Mesenchymal stem cell (in vitro differentiated cells and primary cell): ENCODE data around the gene C9orf85.

Experiments
- DNase-seq: peaks from one replicate; pipeline ENCODE4 v3.0.0-alpha.2; 2013
- H2AFZ ChIP-seq: one replicate; pipeline ENCODE4 v1.6.1; 2013; ENCODE audit warnings: low read depth, mild to moderate bottlenecking, control low read depth, inconsistent platforms, low read length, moderate library complexity
- H2AK5ac ChIP-seq: 2 replicates; pipeline ENCODE4 v1.6.1; 2013; ENCODE audit warnings: low read length, moderate library complexity, mild to moderate bottlenecking, inconsistent platforms; ENCODE audit not compliant: severe bottlenecking
- H2BK120ac ChIP-seq: one replicate; pipeline ENCODE4 v1.6.1; 2013; ENCODE audit warnings: low read depth, mild to moderate bottlenecking, inconsistent platforms, low read length, moderate library complexity
- H2BK12ac ChIP-seq, 2 experiments: one replicate each; pipeline ENCODE4 v1.6.1; 2013; ENCODE audit warnings: inconsistent platforms in 2 of 2, low read length in 2 of 2, mild to moderate bottlenecking in 2 of 2, moderate library complexity in 2 of 2, control low read depth in 1 of 2
- H2BK15ac ChIP-seq: one replicate; pipeline ENCODE4 v1.6.1; 2013; ENCODE audit warnings: mild to moderate bottlenecking, low read depth, inconsistent platforms; ENCODE audit not compliant: poor library complexity, severe bottlenecking
- H2BK5ac ChIP-seq: 2 replicates; pipeline ENCODE4 v1.6.1; 2013; ENCODE audit warnings: low read depth, mild to moderate bottlenecking, low read length, control low read depth, inconsistent platforms; ENCODE audit not compliant: poor library complexity, severe bottlenecking
- H3K14ac ChIP-seq, 2 experiments: one replicate each; pipeline ENCODE4 v1.6.1; 2013; ENCODE audit warnings: inconsistent platforms in 2 of 2, low read length in 2 of 2, control low read depth in 1 of 2, mild to moderate bottlenecking in 1 of 2, moderate library complexity in 1 of 2
- H3K18ac ChIP-seq, 2 experiments: one replicate each; pipeline ENCODE4 v1.6.1; 2013; ENCODE audit warnings: inconsistent platforms in 2 of 2, low read length in 2 of 2, control low read depth in 1 of 2, low read depth in 1 of 2, mild to moderate bottlenecking in 1 of 2
- H3K23ac ChIP-seq, 2 experiments: one replicate each; pipeline ENCODE4 v1.6.1; 2013; ENCODE audit warnings: inconsistent platforms in 2 of 2, low read length in 2 of 2, mild to moderate bottlenecking in 2 of 2, moderate library complexity in 2 of 2, control low read depth in 1 of 2
- H3K27ac ChIP-seq: 2 replicates; pipeline ENCODE4 v1.5.1; 2013; ENCODE audit warnings: mild to moderate bottlenecking, moderate library complexity, low read length, control low read depth, inconsistent platforms; ENCODE audit not compliant: poor library complexity, severe bottlenecking
- H3K27me3 ChIP-seq, 2 experiments: 2 replicates each; pipeline versions ENCODE4 v1.6.1 to v1.7.0; 2013; ENCODE audit warnings: low read length in 2 of 2, mild to moderate bottlenecking in 2 of 2, moderate library complexity in 2 of 2, control low read depth in 1 of 2, inconsistent platforms in 1 of 2; ENCODE audit not compliant: control insufficient read depth in 1 of 2, insufficient read depth in 1 of 2
- H3K36me3 ChIP-seq, 2 experiments: 2 replicates each; pipeline versions ENCODE4 v1.6.1 to v1.7.0; 2013; ENCODE audit warnings: low read length in 2 of 2, control low read depth in 1 of 2, inconsistent platforms in 1 of 2, low read depth in 1 of 2, mild to moderate bottlenecking in 1 of 2; ENCODE audit not compliant: insufficient read depth in 2 of 2, control insufficient read depth in 1 of 2
- H3K4ac ChIP-seq, 2 experiments: one replicate each; pipeline ENCODE4 v1.6.1; 2013; ENCODE audit warnings: inconsistent platforms in 2 of 2, low read length in 2 of 2, mild to moderate bottlenecking in 2 of 2, moderate library complexity in 2 of 2, control low read depth in 1 of 2, low read depth in 1 of 2
- H3K4me1 ChIP-seq: 2 replicates; pipeline ENCODE4 v1.6.1; 2013; ENCODE audit warnings: low read depth, low read length, control low read depth; ENCODE audit not compliant: control insufficient read depth, insufficient read depth
- H3K4me2 ChIP-seq: 2 replicates; pipeline ENCODE4 v1.6.1; 2013; ENCODE audit warnings: low read length, mild to moderate bottlenecking, inconsistent platforms; ENCODE audit not compliant: poor library complexity, severe bottlenecking
- H3K4me3 ChIP-seq, 2 experiments: 2 replicates each; pipeline versions ENCODE4 v1.5.1 to v1.7.0; 2013; ENCODE audit warnings: low read length in 2 of 2, mild to moderate bottlenecking in 2 of 2, control low read depth in 1 of 2, low read depth in 1 of 2; ENCODE audit not compliant: insufficient read depth in 1 of 2
- H3K79me1 ChIP-seq: replicated peaks from 2 replicates; pipeline ENCODE4 v1.6.1; 2013; ENCODE audit warnings: mild to moderate bottlenecking, control low read depth, low read length, inconsistent platforms; ENCODE audit not compliant: poor library complexity, severe bottlenecking
- H3K9ac ChIP-seq: 2 replicates; pipeline ENCODE4 v1.7.0; 2013; ENCODE audit warnings: mild to moderate bottlenecking, low read length, moderate library complexity
- H3K9me3 ChIP-seq: 2 replicates; pipeline ENCODE4 v1.7.0; 2013; ENCODE audit warnings: mild to moderate bottlenecking, low read length; ENCODE audit not compliant: control insufficient read depth
- H4K8ac ChIP-seq: one replicate; pipeline ENCODE4 v1.6.1; 2013; ENCODE audit warnings: inconsistent platforms, mild to moderate bottlenecking, low read length, moderate library complexity
- H4K91ac ChIP-seq: one replicate; pipeline ENCODE4 v1.6.1; 2013; ENCODE audit warnings: mild to moderate bottlenecking, low read length, inconsistent platforms
- WGBS: methylation state at CpG from one replicate; pipeline ENCODE4 v1.1.7; 2013; ENCODE audit warnings: mixed read lengths; 5-methylcytosine and 5-hydroxymethylcytosine counted together

The C9orf85 gene

DNA sequence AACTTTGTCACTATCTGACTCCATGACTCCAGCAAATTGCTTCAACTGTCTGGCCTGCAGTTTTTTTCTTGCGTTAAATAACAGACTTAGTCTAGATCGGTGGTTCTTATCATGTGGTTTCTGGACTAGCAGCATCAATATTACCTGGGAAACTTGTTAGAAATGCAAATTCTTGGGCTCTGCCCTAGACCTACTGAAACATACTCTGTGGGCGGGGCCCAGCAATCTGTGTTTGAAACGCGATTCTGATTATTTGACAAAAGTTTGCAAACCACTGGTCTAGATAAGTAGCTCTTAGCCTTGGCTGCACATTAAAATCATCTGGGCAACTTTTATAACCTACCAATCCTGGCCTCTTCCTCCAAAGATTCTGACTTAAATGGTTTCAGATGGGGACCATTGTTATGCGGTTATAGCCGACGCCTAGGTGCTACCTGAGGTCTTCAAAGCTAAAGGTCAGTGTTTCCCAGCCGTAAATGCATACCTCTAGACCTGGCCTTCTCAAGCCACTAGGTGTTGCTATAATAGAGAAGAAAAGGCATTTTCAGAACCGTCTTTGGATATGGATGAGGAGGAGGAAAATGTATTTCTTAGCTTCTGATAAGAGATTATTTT, 74.0 kb downstream of the C9orf85 start:
- no peak overlapping the region for H4K91ac ChIP-seq
- H2BK5ac ChIP-seq = no peak overlapping the region
- H3K27me3 ChIP-seq = no peaks in the 10 kb centered on the region
- no peak overlapping the region for H3K14ac ChIP-seq
- no peaks in the 10 kb centered on the region for H3K36me3 ChIP-seq
- H2BK12ac ChIP-seq = no peak overlapping the region
- no peak overlapping the region for H2AK5ac ChIP-seq
- no peaks in the 10 kb centered on the region for H3K79me1 ChIP-seq
- DNase-seq = no peak
- no peak overlapping the region for H2AFZ ChIP-seq
- H3K4me1 ChIP-seq = peaks cover 2% of the 10 kb centered on the region
- H3K9me3 ChIP-seq = no peaks in the 10 kb centered on the region
- H3K27ac ChIP-seq = no peak overlapping the region
- H4K8ac ChIP-seq = no peak overlapping the region
- WGBS = 80% methylated on average over 9 of the region's 10 CpGs
- H3K4me3 ChIP-seq = no peak overlapping the region
- H2BK120ac ChIP-seq = no peak overlapping the region
- no peak overlapping the region for H2BK15ac ChIP-seq
- H3K4me2 ChIP-seq = no peak overlapping the region
- no peak overlapping the region for H3K23ac ChIP-seq
- H3K9ac ChIP-seq = no peak overlapping the region
- H3K18ac ChIP-seq = no peak overlapping the region
- H3K4ac ChIP-seq = no peak overlapping the region

DNA sequence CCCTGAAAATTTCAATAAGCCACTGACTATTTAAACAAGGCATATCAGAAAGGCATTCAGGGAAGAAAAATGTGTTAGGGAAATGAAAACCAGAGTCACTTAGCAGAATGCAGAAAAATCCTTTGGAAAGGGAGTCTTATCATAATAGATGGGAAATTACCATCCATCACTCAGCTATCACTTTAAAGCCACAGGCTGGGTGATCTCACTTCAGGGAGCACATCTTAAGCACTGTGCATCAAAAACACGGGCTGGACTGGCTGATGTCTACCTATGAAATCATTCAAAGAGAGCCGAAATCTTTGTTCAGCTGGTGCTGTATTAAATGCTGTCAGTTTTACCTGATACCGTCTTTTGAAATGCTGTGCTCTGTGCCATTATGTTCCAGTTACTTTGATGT, 75.5 kb downstream of the C9orf85 start:
- Histone ChIP-seq H4K91ac (no peak overlapping the region), H2AK5ac (no peak overlapping the region), H3K14ac (no peak overlapping the region), H2BK15ac (no peak overlapping the region), H3K23ac (no peak overlapping the region), H3K9me3 (no peaks in the 10 kb centered on the region), H3K79me1 (no peaks in the 10 kb centered on the region), H3K36me3 (no peaks in the 10 kb centered on the region), H3K27ac (no peak overlapping the region), H3K4ac (no peak overlapping the region), H2BK5ac (no peak overlapping the region), H2AFZ (no peak overlapping the region), H3K9ac (no peak overlapping the region), H3K27me3 (no peaks in the 10 kb centered on the region), H2BK12ac (no peak overlapping the region), H3K4me1 (peaks cover 2% of the 10 kb centered on the region), H3K18ac (no peak overlapping the region), H3K4me2 (no peak overlapping the region), H2BK120ac (no peak overlapping the region), H4K8ac (no peak overlapping the region), H3K4me3 (no peak overlapping the region)
- DNase-seq = no peak
- 87% methylated on average over 3 of the region's 3 CpGs for WGBS

DNA sequence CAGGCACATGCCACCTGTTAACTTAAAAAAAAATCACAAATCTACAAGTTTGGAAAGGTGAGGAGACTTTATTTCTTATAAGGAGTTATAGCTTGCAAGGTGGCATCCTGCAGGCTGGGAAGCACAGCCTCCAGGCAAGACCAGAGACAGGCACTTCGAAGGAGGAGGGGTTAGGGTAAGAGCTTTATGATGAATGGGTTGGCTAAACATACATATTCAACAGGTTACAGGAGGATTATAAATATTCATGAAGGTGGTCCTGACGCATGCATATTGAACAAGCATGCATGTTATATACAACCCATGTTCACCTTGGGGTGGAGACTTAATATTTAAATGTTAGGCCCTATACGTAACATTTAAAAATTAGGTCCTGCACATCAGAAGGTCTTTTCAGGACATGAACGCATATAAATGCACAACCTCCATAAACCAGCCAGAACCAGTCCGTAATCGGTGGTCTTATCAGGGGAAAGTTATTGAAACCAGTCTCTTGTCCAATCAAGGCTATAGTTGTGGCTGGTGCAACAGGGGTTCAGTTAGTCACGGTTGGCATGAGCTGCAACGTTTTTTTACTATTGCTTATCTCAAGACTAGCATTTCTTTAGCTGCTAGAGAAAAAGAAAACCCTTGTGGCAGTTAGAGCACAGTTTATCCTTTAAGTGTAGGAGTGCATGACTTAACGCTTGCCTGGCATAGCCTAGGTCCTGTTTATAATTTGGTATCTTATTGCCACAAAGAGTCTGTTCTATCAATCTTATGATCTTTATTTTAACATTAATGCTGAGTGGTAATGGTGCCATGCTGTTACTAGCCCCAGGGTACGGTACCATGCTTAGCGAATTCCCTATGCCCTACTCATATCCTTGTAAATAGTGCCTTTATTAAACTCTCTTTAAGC, 76.3 kb downstream of the C9orf85 start:
- H3K18ac ChIP-seq = no peak overlapping the region
- H3K4ac ChIP-seq = no peak overlapping the region
- no peak overlapping the region for H2AFZ ChIP-seq
- H3K14ac ChIP-seq = no peak overlapping the region
- no peak for DNase-seq
- H3K9ac ChIP-seq = no peak overlapping the region
- no peak overlapping the region for H2AK5ac ChIP-seq
- no peaks in the 10 kb centered on the region for H3K27me3 ChIP-seq
- H3K4me1 ChIP-seq = peaks cover 2% of the 10 kb centered on the region
- H3K79me1 ChIP-seq = no peaks in the 10 kb centered on the region
- H2BK120ac ChIP-seq = no peak overlapping the region
- no peak overlapping the region for H3K4me3 ChIP-seq
- H3K36me3 ChIP-seq = no peaks in the 10 kb centered on the region
- no peak overlapping the region for H2BK5ac ChIP-seq
- H4K91ac ChIP-seq = no peak overlapping the region
- no peak overlapping the region for H3K27ac ChIP-seq
- H2BK12ac ChIP-seq = no peak overlapping the region
- no peak overlapping the region for H2BK15ac ChIP-seq
- no peak overlapping the region for H3K4me2 ChIP-seq
- no peaks in the 10 kb centered on the region for H3K9me3 ChIP-seq
- H3K23ac ChIP-seq = no peak overlapping the region
- no peak overlapping the region for H4K8ac ChIP-seq
- WGBS = 81% methylated on average over 8 of the region's 11 CpGs

DNA sequence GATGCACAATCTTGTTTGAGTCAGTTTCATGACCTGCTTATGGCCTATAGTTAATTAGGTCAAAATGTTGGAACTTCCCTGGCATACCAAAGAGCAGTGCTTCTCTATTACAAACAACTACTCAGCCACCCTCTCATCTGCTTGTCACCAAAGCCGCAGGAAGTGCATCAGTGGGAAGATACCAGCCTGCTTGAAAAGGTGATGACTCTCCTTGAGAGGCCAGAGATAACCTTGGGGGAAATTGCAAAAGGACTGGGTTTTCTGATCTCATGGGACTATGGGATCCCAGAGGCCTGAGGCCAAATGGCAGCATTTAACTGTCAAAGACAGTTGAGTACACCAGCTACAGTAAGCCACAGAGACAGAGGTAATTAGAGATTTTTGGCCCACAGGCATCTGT, 79.0 kb downstream of the C9orf85 start:
- no peaks in the 10 kb centered on the region for H3K79me1 ChIP-seq
- no peak overlapping the region for H2AK5ac ChIP-seq
- WGBS = 83% methylated on average over 1 of the region's 1 CpG

More for the DNA sequence above, 79.0 kb downstream of the C9orf85 start:
- Histone ChIP-seq H3K9me3 (no peaks in the 10 kb centered on the region), H3K14ac (no peak overlapping the region), H4K91ac (no peak overlapping the region), H3K9ac (no peak overlapping the region), H3K27ac (no peak overlapping the region), H3K4me3 (no peak overlapping the region), H3K4me2 (no peak overlapping the region), H3K4me1 (no peaks in the 10 kb centered on the region), H2BK120ac (no peak overlapping the region), H2BK15ac (no peak overlapping the region), H3K23ac (no peak overlapping the region), H3K36me3 (no peaks in the 10 kb centered on the region), H4K8ac (no peak overlapping the region), H2BK5ac (no peak overlapping the region), H2BK12ac (no peak overlapping the region), H3K27me3 (no peaks in the 10 kb centered on the region), H2AFZ (no peak overlapping the region), H3K4ac (no peak overlapping the region), H3K18ac (no peak overlapping the region)
- DNase-seq = no peak
